K562 (cell line): ENCODE measurements around the gene DGLUCY. TPM values are rescaled to one million over a fixed set of nuclear protein-coding genes. Genes with fewer than 3 reads are reported as not detected.
A peak's percentile ranks its signal among the peaks of the same experiment; 100 is the strongest.

Source experiments
- ATAC-seq: fragments of 200-7000 bp; cut with Tn5 transposase; 3 replicates; pipeline ENCODE4 v1.9.1; 2020; ENCODE audit warnings: moderate library complexity
- BruUV-seq: library from RNA; stranded (reverse); fragments of 400-500 nt; replicated peaks from 2 replicates; lab custom pipeline; 2021; lab: Mats Ljungman, UMichigan
- CTCF ChIA-PET: fragments of 300-600 bp; formaldehyde crosslinking; extraction: SDS; loops from one replicate; lab custom pipeline; 2021; ENCODE audit warnings: low intra/inter-chr PET ratio; lab: Yijun Ruan, JAX
- POLR2A ChIA-PET: fragments of 300-600, 350-650 bp; sonication (Branson Sonifier 250); formaldehyde crosslinking; extraction: SDS; loops from one replicate; lab custom pipeline; 2021; ENCODE audit warnings: antibody characterized with exemption, inconsistent platforms; lab: Yijun Ruan, JAX
- DNase-seq, 4 experiments: peaks; one replicate each; pipeline versions ENCODE4 v3.0.0 to v3.0.0-alpha.2; 2011 to 2018; ENCODE audit warnings: low spot score in 3 of 4, mixed read lengths in 3 of 4; ENCODE audit errors: extremely low read depth in 1 of 4
- FAIRE-seq: peaks from 2 replicates; lab custom pipeline; 2011; peaks lifted over from hg19 to GRCh38; lab: Jason Lieb, UNC
- H2AFZ ChIP-seq: 2 replicates; pipeline ENCODE4 v1.6.0; 2011; ENCODE audit warnings: low read depth, low read length, control low read depth, inconsistent platforms
- H3K27ac ChIP-seq: fragments of 200-600 bp; 3 replicates; pipeline ENCODE4 v1.8.0; 2011; ENCODE audit warnings: low read depth, mild to moderate bottlenecking, control low read depth, inconsistent platforms, low read length, moderate library complexity, mixed read lengths; ENCODE audit errors: extremely low read depth
- H3K27me3 ChIP-seq, 2 experiments: fragments of 300-600 bp in 1 of 2; 2 replicates in 1 of 2; 3 replicates in 1 of 2; pipeline versions ENCODE4 v1.6.0 to v1.8.0; 2011; ENCODE audit warnings: inconsistent platforms in 2 of 2, low read length in 2 of 2, mild to moderate bottlenecking in 1 of 2, mixed read lengths in 1 of 2, moderate library complexity in 1 of 2; ENCODE audit not compliant: control insufficient read depth in 2 of 2, insufficient read depth in 2 of 2
- H3K36me3 ChIP-seq: fragments of 300-600 bp; 3 replicates; pipeline ENCODE4 v1.8.0; 2011; ENCODE audit warnings: mild to moderate bottlenecking, low read length, inconsistent platforms; ENCODE audit not compliant: control insufficient read depth, insufficient read depth
- H3K4me1 ChIP-seq, 2 experiments: fragments of 200-600 bp in 1 of 2; replicated peaks in 1 of 2; 2 replicates in 1 of 2; 3 replicates in 1 of 2; pipeline versions ENCODE4 v1.5.1 to v1.8.0; 2011; ENCODE audit warnings: inconsistent platforms in 2 of 2, low read length in 2 of 2, mild to moderate bottlenecking in 1 of 2, mixed read lengths in 1 of 2, moderate library complexity in 1 of 2; ENCODE audit not compliant: control insufficient read depth in 2 of 2, insufficient read depth in 2 of 2
- H3K4me2 ChIP-seq: 2 replicates; pipeline ENCODE4 v1.6.1; 2011; ENCODE audit warnings: low read length, control low read depth, inconsistent platforms, mixed read lengths; ENCODE audit not compliant: insufficient read depth
- H3K4me3 ChIP-seq: fragments of 200-600 bp; sonication (generic), shearing (Covaris generic); 2 replicates; pipeline ENCODE4 v1.5.1; 2016; ENCODE audit warnings: control low read depth, inconsistent platforms
- H3K79me2 ChIP-seq: fragments of 200-600 bp; 3 replicates; pipeline ENCODE4 v1.8.0; 2011; ENCODE audit warnings: low read length, inconsistent platforms; ENCODE audit not compliant: control insufficient read depth, insufficient read depth
- H3K9ac ChIP-seq, 2 experiments: 2 replicates each; pipeline versions ENCODE4 v1.6.0 to v1.6.1; 2011; ENCODE audit warnings: low read depth in 2 of 2, low read length in 2 of 2, control low read depth in 1 of 2, inconsistent platforms in 1 of 2, mild to moderate bottlenecking in 1 of 2, mixed read lengths in 1 of 2; ENCODE audit not compliant: insufficient read depth in 1 of 2
- H3K9me1 ChIP-seq: one replicate; pipeline ENCODE4 v1.6.0; 2011; ENCODE audit warnings: inconsistent platforms, mild to moderate bottlenecking, low read length, moderate library complexity; ENCODE audit not compliant: control insufficient read depth, insufficient read depth
- H3K9me3 ChIP-seq: replicated peaks from 2 replicates; pipeline ENCODE4 v1.5.1; 2011; ENCODE audit warnings: low read depth, low read length, inconsistent platforms; ENCODE audit not compliant: control insufficient read depth, insufficient read depth
- H4K20me1 ChIP-seq: replicated peaks from 2 replicates; pipeline ENCODE4 v1.6.1; 2011; ENCODE audit warnings: low read length, inconsistent platforms, mixed read lengths; ENCODE audit not compliant: control insufficient read depth, insufficient read depth
- NR2C2 ChIP-seq, 2 experiments: fragments of 200-800 bp in 1 of 2; sonication (Bioruptor generic) in 1 of 2; sonication (generic) in 1 of 2; formaldehyde crosslinking in 1 of 2; IDR thresholded peaks; 2 replicates each; pipeline versions ENCODE4 v1.6.1 to v1.8.0; 2016 to 2022; ENCODE audit warnings: mild to moderate bottlenecking in 1 of 2, missing compliant biosample characterization in 1 of 2, missing genetic modification characterization in 1 of 2, missing genetic modification reagents in 1 of 2
- POLR3G ChIP-seq: IDR thresholded peaks from 2 replicates; pipeline ENCODE4 v1.6.1; 2011; ENCODE audit not compliant: insufficient read length, insufficient replicate concordance; ENCODE audit errors: extremely low read depth
- SMARCA5 ChIP-seq: fragments of 450-650 bp; IDR thresholded peaks from 2 replicates; pipeline ENCODE4 v1.6.1; 2016
- VEZF1 ChIP-seq: fragments of 200-800 bp; sonication (Bioruptor generic); IDR thresholded peaks from 2 replicates; pipeline ENCODE4 v1.6.1; 2017; ENCODE audit warnings: missing genetic modification characterization, missing compliant biosample characterization
- ZNF717 ChIP-seq: fragments of 250-450 bp; sonication (Bioruptor Pico); IDR thresholded peaks from 2 replicates; pipeline ENCODE4 v1.5.0; 2021
- ZNF740 ChIP-seq, 3 experiments: fragments of 200-800 bp in 1 of 3; sonication (Bioruptor generic) in 1 of 3; sonication (generic) in 1 of 3; formaldehyde crosslinking in 1 of 3; IDR thresholded peaks; 2 replicates each; pipeline versions ENCODE4 v1.6.1 to v1.8.0; 2016 to 2022; ENCODE audit warnings: mild to moderate bottlenecking in 2 of 3, missing compliant biosample characterization in 2 of 3, missing genetic modification characterization in 2 of 3, missing genetic modification reagents in 1 of 3
- WGBS: fragments of 100-300 bp; shearing (Covaris generic); methylation state at CpG from one replicate; pipeline ENCODE4 v1.1.6; 2016; ENCODE audit warnings: low coverage, mixed read lengths; ENCODE audit not compliant: insufficient coverage; ENCODE audit errors: missing lambda C conversion rate; 5-methylcytosine and 5-hydroxymethylcytosine counted together
- in situ Hi-C: fragments of 300-500 bp; cut with MboI; formaldehyde crosslinking; loops from 4 replicates; pipeline ENCODE4 v1.15.0; 2018; ENCODE audit warnings: inconsistent platforms, mixed read lengths
- intact Hi-C: fragments of 100-400 bp; cut with micrococcal nuclease; formaldehyde crosslinking; loops from 2 replicates; pipeline ENCODE4 v1.14.2; 2022
- polyA plus RNA-seq, 8 experiments: library from polyadenylated mRNA; depleted of rRNA in 4 of 8; stranded (reverse) in 5 of 8; unstranded in 3 of 8; fragments of >200 nt; fragmentation: Nextera tagmentation in 2 of 8; fragmentation: Illumina TruSeq in 1 of 8; extraction: Ambion mirVana in 2 of 8; extraction: Trizol in 1 of 8; gene quantifications; 2 replicates each; pipeline versions ENCODE4 v1.2.1 to v1.2.3, GENCODE V29; 2011 to 2014; ENCODE audit warnings: inconsistent platforms in 1 of 8, missing spikeins in 1 of 8
- total RNA-seq, 7 experiments: library from RNA; depleted of rRNA in 6 of 7; stranded (reverse); fragments of >200 nt in 6 of 7; fragmentation: Illumina TruSeq in 2 of 7; extraction: Trizol in 2 of 7; gene quantifications; 2 replicates each; pipeline versions ENCODE4 v1.2.1 to v1.2.3, GENCODE V29; 2011 to 2021; ENCODE audit warnings: low replicate concordance in 1 of 7
- TF ChIP-seq, protein P1 (sequence below): IDR thresholded peaks from 3 replicates; pipeline ENCODE4 v1.6.1; 2011; ENCODE audit warnings: borderline replicate concordance, mild to moderate bottlenecking, moderate library complexity; ENCODE audit not compliant: insufficient read length; ENCODE audit errors: extremely low read depth
- TF ChIP-seq, protein P2 (sequence below), 2 experiments: IDR thresholded peaks; 2 replicates each; pipeline ENCODE4 v1.6.1; 2012; ENCODE audit warnings: improper control_type of control experiment in 2 of 2, low read depth in 2 of 2, low read length in 2 of 2, borderline replicate concordance in 1 of 2

DGLUCY gene
- total and polyA plus RNA-seq, 9 of the 15 experiments (the other 6 are each of a cell fraction or from before 2014, with no cell fraction given) = 9.9 to 28.4 (median 21.0) TPM

GRCh38 chr14:91263329-91263728 is 149.5 kb downstream of the DGLUCY start (continued):
- TF ChIP-seq, protein P1, sequence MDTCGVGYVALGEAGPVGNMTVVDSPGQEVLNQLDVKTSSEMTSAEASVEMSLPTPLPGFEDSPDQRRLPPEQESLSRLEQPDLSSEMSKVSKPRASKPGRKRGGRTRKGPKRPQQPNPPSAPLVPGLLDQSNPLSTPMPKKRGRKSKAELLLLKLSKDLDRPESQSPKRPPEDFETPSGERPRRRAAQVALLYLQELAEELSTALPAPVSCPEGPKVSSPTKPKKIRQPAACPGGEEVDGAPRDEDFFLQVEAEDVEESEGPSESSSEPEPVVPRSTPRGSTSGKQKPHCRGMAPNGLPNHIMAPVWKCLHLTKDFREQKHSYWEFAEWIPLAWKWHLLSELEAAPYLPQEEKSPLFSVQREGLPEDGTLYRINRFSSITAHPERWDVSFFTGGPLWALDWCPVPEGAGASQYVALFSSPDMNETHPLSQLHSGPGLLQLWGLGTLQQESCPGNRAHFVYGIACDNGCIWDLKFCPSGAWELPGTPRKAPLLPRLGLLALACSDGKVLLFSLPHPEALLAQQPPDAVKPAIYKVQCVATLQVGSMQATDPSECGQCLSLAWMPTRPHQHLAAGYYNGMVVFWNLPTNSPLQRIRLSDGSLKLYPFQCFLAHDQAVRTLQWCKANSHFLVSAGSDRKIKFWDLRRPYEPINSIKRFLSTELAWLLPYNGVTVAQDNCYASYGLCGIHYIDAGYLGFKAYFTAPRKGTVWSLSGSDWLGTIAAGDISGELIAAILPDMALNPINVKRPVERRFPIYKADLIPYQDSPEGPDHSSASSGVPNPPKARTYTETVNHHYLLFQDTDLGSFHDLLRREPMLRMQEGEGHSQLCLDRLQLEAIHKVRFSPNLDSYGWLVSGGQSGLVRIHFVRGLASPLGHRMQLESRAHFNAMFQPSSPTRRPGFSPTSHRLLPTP = peak; percentile 34
- peak; percentile 82; the same call in 1 of the 2 replicates for TF ChIP-seq SMARCA5
- TF ChIP-seq ZNF717 = no peak

DNA sequence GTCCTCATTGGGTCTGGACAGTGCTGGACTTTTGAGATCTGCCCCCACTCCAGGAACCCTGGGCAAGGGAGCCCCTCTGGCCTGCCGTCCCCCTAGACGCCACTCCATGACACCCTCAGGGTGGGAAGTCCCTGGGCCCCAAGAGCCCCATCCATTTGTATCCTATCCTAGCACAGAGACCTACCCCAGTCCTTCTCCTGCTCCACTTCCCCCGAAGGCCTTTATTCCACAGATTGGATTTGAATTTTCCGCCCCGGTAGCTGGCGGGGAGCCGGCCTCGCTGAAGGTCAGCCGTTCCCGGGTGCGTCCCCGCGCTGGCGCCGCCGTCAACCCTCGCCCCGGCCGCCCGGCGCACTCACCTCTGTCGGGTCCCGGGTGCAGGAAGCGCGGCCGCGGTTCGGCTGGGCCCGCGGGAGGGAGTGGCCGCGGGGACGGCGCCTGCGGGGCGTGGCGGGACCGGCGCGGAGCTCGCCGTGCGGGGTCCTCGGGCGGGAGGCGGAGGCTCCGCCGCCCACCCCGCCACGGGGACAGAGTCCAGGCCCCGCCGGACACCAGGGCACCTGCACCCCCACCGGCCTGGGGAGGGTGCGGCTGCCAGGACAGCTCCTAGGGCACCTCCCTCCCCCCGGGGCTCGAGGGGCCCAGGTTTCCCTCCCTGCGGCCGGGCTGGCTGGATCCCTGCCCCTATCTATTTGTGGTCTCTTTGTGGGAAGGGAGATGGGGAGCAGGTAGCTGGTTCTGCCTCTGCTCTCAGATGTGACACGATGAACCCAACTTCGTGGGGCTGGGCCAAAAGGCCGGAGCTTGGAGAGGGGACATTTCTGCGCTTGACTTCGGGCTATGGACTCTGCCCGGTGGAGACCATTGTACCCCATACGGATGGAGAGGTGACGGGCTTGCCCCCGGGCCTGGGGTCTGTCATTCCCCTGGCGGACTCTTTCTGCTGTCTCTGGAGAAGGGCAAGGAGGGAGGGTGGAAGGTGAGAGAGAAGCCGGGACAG is 150.6 kb downstream of the DGLUCY start:
- Histone ChIP-seq H2AFZ (peak overlapping the region; percentile 87), H3K36me3 (no peaks in the 10 kb centered on the region), H3K27ac (peak overlapping the region; percentile 84), H3K27me3 (no peaks in the 10 kb centered on the region), H3K9me1 (no peaks in the 10 kb centered on the region), H3K4me3 (peak overlapping the region; percentile 61), H3K4me1 (peaks cover 37 to 43% of the 10 kb centered on the region in 2 experiments), H4K20me1 (no peaks in the 10 kb centered on the region), H3K9ac (peak overlapping the region; percentile 88 to 93), H3K9me3 (no peaks in the 10 kb centered on the region), H3K4me2 (peak overlapping the region; percentile 87), H3K79me2 (peaks cover 31% of the 10 kb centered on the region)
- DNase-seq = peak; percentile 46 to 63 (median 56)
- ChIA-PET POLR2A (interaction anchor here (0.6 to 1.8 kb wide), 5 partner anchors 9 to 45 kb away, joined by 3 to 7 read pairs (median 4); no protein-coding TSS in a partner anchor), CTCF (no interaction called here)
- 3% methylated on average over 15 of the region's 69 CpGs for WGBS
- FAIRE-seq = peak; percentile 23
- TSS peak; percentile 64 for BruUV-seq
- intact Hi-C loops = loop anchor here (5.0 kb wide), 1 partner anchor 62 kb away; no protein-coding TSS in a partner anchor
- in situ Hi-C loops = no loop called here
- ATAC-seq = peak; percentile 64
- TF ChIP-seq VEZF1 (peak; percentile 73), POLR3G (no peak), ZNF740 (CRISPR knock-in tag; IDR thresholded peaks at IDR 0.05) (peak; percentile 91), ZNF740 (tag; IDR thresholded peaks at IDR 0.05) (no peak), NR2C2 (CRISPR knock-in tag; IDR thresholded peaks at IDR 0.05) (no peak), NR2C2 (tag; IDR thresholded peaks at IDR 0.05) (peak; percentile 5; the same call in 1 of the 2 replicates)
- TF ChIP-seq, protein P2, sequence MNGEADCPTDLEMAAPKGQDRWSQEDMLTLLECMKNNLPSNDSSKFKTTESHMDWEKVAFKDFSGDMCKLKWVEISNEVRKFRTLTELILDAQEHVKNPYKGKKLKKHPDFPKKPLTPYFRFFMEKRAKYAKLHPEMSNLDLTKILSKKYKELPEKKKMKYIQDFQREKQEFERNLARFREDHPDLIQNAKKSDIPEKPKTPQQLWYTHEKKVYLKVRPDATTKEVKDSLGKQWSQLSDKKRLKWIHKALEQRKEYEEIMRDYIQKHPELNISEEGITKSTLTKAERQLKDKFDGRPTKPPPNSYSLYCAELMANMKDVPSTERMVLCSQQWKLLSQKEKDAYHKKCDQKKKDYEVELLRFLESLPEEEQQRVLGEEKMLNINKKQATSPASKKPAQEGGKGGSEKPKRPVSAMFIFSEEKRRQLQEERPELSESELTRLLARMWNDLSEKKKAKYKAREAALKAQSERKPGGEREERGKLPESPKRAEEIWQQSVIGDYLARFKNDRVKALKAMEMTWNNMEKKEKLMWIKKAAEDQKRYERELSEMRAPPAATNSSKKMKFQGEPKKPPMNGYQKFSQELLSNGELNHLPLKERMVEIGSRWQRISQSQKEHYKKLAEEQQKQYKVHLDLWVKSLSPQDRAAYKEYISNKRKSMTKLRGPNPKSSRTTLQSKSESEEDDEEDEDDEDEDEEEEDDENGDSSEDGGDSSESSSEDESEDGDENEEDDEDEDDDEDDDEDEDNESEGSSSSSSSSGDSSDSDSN (IDR thresholded peaks at IDR 0.05; ENCODE audit: borderline replicate concordance in 1 of 2, low read depth in 2 of 2, low read length in 2 of 2) = peak; percentile 17 to 62; a peak in 1 of 4 replicates
